Body of pancreas (tissue), 4 donors: ENCODE measurements around the gene HGFAC.

Source experiments
- CTCF ChIP-seq, 7 experiments: fragments of 450-650 bp in 4 of 7; fragments of 200-600 bp in 3 of 7; sonication (generic) in 3 of 7; IDR thresholded peaks; one replicate each; pipeline ENCODE4 v1.5.1; 2016 to 2019; ENCODE audit warnings: antibody characterized with exemption in 7 of 7
- POLR2A ChIP-seq, 3 donors: fragments of 450-650 bp; IDR thresholded peaks; one replicate each; pipeline ENCODE4 v1.6.1; 2016; ENCODE audit warnings: antibody characterized with exemption in 3 of 3, mild to moderate bottlenecking in 2 of 3

DNA sequence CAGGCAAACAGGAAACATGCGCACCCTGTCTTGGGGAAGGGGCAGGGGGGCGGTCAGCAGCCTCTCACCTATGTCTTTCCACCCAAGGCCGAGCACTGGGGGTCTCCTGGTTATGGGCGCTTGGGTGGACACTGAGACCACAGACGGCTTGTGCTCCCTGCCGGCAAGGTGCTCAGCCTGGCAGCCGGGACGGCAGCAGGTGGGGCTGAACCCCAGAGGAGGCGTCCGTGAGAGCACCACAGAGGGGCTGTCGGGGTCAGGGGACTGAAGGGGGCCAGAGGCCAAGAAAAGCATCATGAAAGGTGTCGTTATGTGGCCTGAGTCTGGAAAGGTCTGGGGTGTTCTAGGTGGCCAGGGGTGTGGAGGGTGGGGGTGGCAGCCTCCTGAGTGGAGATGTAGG lies 40.9 kb downstream of the HGFAC start:
- TF ChIP-seq CTCF (IDR thresholded peaks at IDR 0.05) (no peak), POLR2A (IDR thresholded peaks at IDR 0.05) (no peak)
